Measurements from ENCODE around the gene UFD1. TPM values are rescaled to one million over a fixed set of nuclear protein-coding genes. Genes with fewer than 3 reads are reported as not detected.

Gene UFD1
- total RNA-seq, 2 experiments from 2014 or later = 68.5 to 77.4 TPM

DNA sequence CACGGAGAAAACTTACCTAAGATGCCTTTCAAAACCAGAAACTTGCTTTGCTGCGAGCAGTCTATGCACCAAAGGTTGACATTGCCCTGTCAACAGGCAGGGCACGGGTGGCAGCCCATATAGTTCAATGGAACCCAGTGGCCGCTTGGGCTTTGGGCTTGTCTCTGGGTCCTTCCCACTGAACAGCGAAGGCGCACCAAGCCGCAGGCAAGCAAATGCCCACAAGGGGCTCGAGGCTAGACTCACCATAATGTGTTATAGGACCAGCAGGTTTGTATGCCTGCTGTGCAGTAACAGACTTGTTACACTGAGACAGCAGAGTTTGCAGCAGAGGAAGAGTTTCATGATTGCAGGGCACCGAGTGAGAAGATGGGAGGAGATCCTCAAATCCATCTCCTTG is 24.9 kb upstream of the UFD1 start:
- intact Hi-C loops (cut with DNase I, micrococcal nuclease) = loop anchor here in 1 of 2 experiments (5.0 kb wide), 1 partner anchor 73 kb away; no protein-coding TSS in a partner anchor
- no peak for DNase-seq
- H3K36me3 ChIP-seq (ENCODE audit: insufficient read depth, low read length) = no peaks in the 10 kb centered on the region
- peaks cover 13% of the 10 kb centered on the region for H3K4me1 ChIP-seq (ENCODE audit: insufficient read depth, low read length)
- no peak for ATAC-seq (ENCODE audit: poor library complexity)
- H3K4me3 ChIP-seq (ENCODE audit: low read length) = no peak overlapping the region
- no peaks in the 10 kb centered on the region for H3K9me3 ChIP-seq (ENCODE audit: control insufficient read depth in 1 of 2, insufficient read depth in 1 of 2, low read length in 2 of 2)
- H3K27ac ChIP-seq (ENCODE audit: low read depth in 1 of 2, low read length in 2 of 2) = no peak overlapping the region
- H3K27me3 ChIP-seq (ENCODE audit: control insufficient read depth in 1 of 2, insufficient read depth in 2 of 2, low read length in 2 of 2) = no peaks in the 10 kb centered on the region
- H3K36me3 Mint-ChIP-seq (ENCODE audit: low read depth) = no peaks in the 10 kb centered on the region
- H3K27ac Mint-ChIP-seq = no peak overlapping the region
- ChIA-PET CTCF (no interaction called here), POLR2A (no interaction called here)
- no peaks in the 10 kb centered on the region for H3K9me3 Mint-ChIP-seq
- H3K27me3 Mint-ChIP-seq = no peaks in the 10 kb centered on the region
- TF ChIP-seq, protein P1, sequence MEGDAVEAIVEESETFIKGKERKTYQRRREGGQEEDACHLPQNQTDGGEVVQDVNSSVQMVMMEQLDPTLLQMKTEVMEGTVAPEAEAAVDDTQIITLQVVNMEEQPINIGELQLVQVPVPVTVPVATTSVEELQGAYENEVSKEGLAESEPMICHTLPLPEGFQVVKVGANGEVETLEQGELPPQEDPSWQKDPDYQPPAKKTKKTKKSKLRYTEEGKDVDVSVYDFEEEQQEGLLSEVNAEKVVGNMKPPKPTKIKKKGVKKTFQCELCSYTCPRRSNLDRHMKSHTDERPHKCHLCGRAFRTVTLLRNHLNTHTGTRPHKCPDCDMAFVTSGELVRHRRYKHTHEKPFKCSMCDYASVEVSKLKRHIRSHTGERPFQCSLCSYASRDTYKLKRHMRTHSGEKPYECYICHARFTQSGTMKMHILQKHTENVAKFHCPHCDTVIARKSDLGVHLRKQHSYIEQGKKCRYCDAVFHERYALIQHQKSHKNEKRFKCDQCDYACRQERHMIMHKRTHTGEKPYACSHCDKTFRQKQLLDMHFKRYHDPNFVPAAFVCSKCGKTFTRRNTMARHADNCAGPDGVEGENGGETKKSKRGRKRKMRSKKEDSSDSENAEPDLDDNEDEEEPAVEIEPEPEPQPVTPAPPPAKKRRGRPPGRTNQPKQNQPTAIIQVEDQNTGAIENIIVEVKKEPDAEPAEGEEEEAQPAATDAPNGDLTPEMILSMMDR (IDR thresholded peaks at IDR 0.05) = no peak
- no peak overlapping the region for H3K4me3 Mint-ChIP-seq
- peaks cover 12% of the 10 kb centered on the region for H3K4me1 Mint-ChIP-seq (ENCODE audit: low read depth)

DNA sequence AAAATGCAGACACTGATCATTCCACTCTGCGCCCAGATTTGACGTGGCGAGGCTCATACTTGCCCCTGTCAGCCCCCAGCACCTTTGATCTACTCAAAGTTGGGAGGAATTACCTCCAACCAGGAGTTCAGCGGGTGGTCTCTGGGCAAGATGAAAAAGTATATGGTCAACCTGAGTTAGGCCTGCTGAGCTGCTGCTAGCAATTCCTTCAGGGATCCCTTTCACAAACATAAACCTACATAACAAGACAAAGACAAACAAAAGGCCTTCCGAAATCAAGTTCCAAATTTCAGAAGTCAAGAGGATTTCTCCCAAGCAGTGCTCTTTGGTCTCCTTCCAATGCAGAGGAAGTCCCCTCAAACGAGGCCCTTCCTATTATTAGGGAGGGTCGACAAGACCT is 24.4 kb upstream of the UFD1 start:
- ATAC-seq (ENCODE audit: poor library complexity) = no peak
- POLR2A ChIA-PET = no interaction called here
- intact Hi-C loops (cut with DNase I, micrococcal nuclease) = loop anchor here in 1 of 2 experiments (5.0 kb wide), 1 partner anchor 74 kb away; no protein-coding TSS in a partner anchor
- DNase-seq = no peak
- Mint-ChIP-seq H3K27me3 (no peaks in the 10 kb centered on the region), H3K27ac (no peak overlapping the region), H3K36me3 (ENCODE audit: low read depth) (no peaks in the 10 kb centered on the region), H3K4me3 (no peak overlapping the region), H3K9me3 (no peaks in the 10 kb centered on the region), H3K4me1 (ENCODE audit: low read depth) (peaks cover 12% of the 10 kb centered on the region)
- Histone ChIP-seq H3K4me3 (ENCODE audit: low read length) (no peak overlapping the region), H3K9me3 (ENCODE audit: control insufficient read depth in 1 of 2, insufficient read depth in 1 of 2, low read length in 2 of 2) (no peaks in the 10 kb centered on the region), H3K36me3 (ENCODE audit: insufficient read depth, low read length) (no peaks in the 10 kb centered on the region), H3K27ac (ENCODE audit: low read depth in 1 of 2, low read length in 2 of 2) (no peak overlapping the region), H3K4me1 (ENCODE audit: insufficient read depth, low read length) (peaks cover 13% of the 10 kb centered on the region), H3K27me3 (ENCODE audit: control insufficient read depth in 1 of 2, insufficient read depth in 2 of 2, low read length in 2 of 2) (no peaks in the 10 kb centered on the region)
- CTCF ChIA-PET = no interaction called here
- TF ChIP-seq, protein P1 (IDR thresholded peaks at IDR 0.05) = no peak

DNA sequence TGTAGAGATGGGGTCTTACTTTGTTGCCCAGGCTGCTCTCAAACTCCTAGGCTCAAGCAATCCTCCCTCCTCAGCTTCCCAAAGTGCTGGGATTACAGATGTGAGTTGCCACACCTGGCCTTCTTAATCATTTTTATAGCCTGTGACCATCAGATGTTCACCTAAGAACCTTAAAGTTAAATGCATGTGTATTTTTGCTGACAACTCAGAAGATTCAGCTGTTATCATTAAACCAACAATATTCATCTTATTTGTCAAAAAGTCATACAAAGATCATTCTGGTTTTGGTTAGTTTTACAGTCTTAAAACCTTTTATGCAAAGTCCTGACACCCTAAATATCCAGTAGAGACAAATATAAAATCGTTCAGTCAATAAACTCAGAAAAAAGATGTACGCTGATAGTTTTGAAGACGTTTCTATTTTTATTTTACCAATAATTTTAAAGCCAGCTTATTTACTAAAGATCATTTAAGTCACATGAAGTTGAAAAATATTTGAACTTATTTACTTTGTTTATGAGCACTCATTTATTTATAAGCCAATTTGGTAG is 23.0 kb upstream of the UFD1 start:
- intact Hi-C loops (cut with DNase I, micrococcal nuclease) = loop anchor here in 1 of 2 experiments (5.0 kb wide), 1 partner anchor 75 kb away; no protein-coding TSS in a partner anchor

More for the DNA sequence above, 23.0 kb upstream of the UFD1 start:
- no peak overlapping the region for H3K4me3 Mint-ChIP-seq
- Histone ChIP-seq H3K27me3 (ENCODE audit: control insufficient read depth in 1 of 2, insufficient read depth in 2 of 2, low read length in 2 of 2) (no peaks in the 10 kb centered on the region), H3K4me3 (ENCODE audit: low read length) (no peak overlapping the region), H3K27ac (ENCODE audit: low read depth in 1 of 2, low read length in 2 of 2) (no peak overlapping the region), H3K4me1 (ENCODE audit: insufficient read depth, low read length) (peaks cover 13% of the 10 kb centered on the region), H3K36me3 (ENCODE audit: insufficient read depth, low read length) (no peaks in the 10 kb centered on the region), H3K9me3 (ENCODE audit: control insufficient read depth in 1 of 2, insufficient read depth in 1 of 2, low read length in 2 of 2) (no peaks in the 10 kb centered on the region)
- no peak overlapping the region for H3K27ac Mint-ChIP-seq
- ChIA-PET POLR2A (interaction anchor here (1.5 kb wide), 1 partner anchor 22 kb away, joined by 3 read pairs; the partner anchor contains the start of gene CDC45), CTCF (no interaction called here)
- H3K9me3 Mint-ChIP-seq = no peaks in the 10 kb centered on the region
- peaks cover 12% of the 10 kb centered on the region for H3K4me1 Mint-ChIP-seq (ENCODE audit: low read depth)
- no peak for DNase-seq
- TF ChIP-seq, protein P1 (IDR thresholded peaks at IDR 0.05) = no peak
- H3K36me3 Mint-ChIP-seq (ENCODE audit: low read depth) = no peaks in the 10 kb centered on the region
- no peak for ATAC-seq (ENCODE audit: poor library complexity)
- H3K27me3 Mint-ChIP-seq = no peaks in the 10 kb centered on the region

Data from CD4-positive, alpha-beta T cell (primary cell).